Skeletal muscle tissue (tissue), 4 donors: ENCODE data around the gene AKAP13. TPM values are rescaled to one million over a fixed set of nuclear protein-coding genes. Genes with fewer than 3 reads are reported as not detected.
A peak's percentile ranks its signal among the peaks of the same experiment; 100 is the strongest.

Experiments
- H3K27ac ChIP-seq: one replicate; pipeline ENCODE4 v1.7.0; 2013; ENCODE audit warnings: mild to moderate bottlenecking, low read depth, low read length, inconsistent platforms
- H3K27me3 ChIP-seq, 3 donors: one replicate each; pipeline ENCODE4 v1.7.0; 2013; ENCODE audit warnings: low read length in 3 of 3; ENCODE audit not compliant: control insufficient read depth in 3 of 3, insufficient read depth in 3 of 3
- H3K36me3 ChIP-seq, 3 donors: one replicate each; pipeline ENCODE4 v1.7.0; 2013; ENCODE audit warnings: low read length in 3 of 3; ENCODE audit not compliant: control insufficient read depth in 3 of 3, insufficient read depth in 3 of 3
- H3K4me1 ChIP-seq, 3 donors: one replicate each; pipeline ENCODE4 v1.7.0; 2013; ENCODE audit warnings: low read length in 3 of 3, mild to moderate bottlenecking in 3 of 3; ENCODE audit not compliant: control insufficient read depth in 3 of 3, insufficient read depth in 3 of 3
- H3K4me3 ChIP-seq, 3 donors: one replicate each; pipeline ENCODE4 v1.7.0; 2013; ENCODE audit warnings: low read length in 3 of 3
- H3K9ac ChIP-seq, 3 donors: one replicate each; pipeline ENCODE4 v1.7.0; 2013; ENCODE audit warnings: low read length in 3 of 3, mild to moderate bottlenecking in 3 of 3, moderate library complexity in 2 of 3, low read depth in 1 of 3
- H3K9me3 ChIP-seq, 3 donors: one replicate each; pipeline ENCODE4 v1.7.0; 2013; ENCODE audit warnings: low read length in 3 of 3; ENCODE audit not compliant: control insufficient read depth in 3 of 3
- total RNA-seq: library from RNA; depleted of rRNA; stranded (reverse); fragments of >200 nt; gene quantifications from one replicate; pipeline ENCODE4 v1.2.3, GENCODE V29; 2014
- donor health status: Osteomylitis.

AKAP13 gene
- total RNA-seq, 1 donor from 2014 or later: 129 TPM

- Histone ChIP-seq H3K4me1 (peaks cover 34 to 40% (median 37%) of the 10 kb centered on the region in 3 donors), H3K4me3 (no peak overlapping the region)
These were observed 120.3 kb downstream of the AKAP13 start for GRCh38 chr15:85500729-85501128.

GRCh38 chr15:85501574-85501973 lies 121.2 kb downstream of the AKAP13 start:
- Histone ChIP-seq H3K27me3 (no peaks in the 10 kb centered on the region), H3K27ac (no peak overlapping the region), H3K9ac (no peak overlapping the region), H3K36me3 (no peaks in the 10 kb centered on the region), H3K4me3 (no peak overlapping the region), H3K9me3 (no peaks in the 10 kb centered on the region), H3K4me1 (peaks cover 31 to 38% (median 35%) of the 10 kb centered on the region in 3 donors)

More at GRCh38 chr15:85500729-85501128, 120.3 kb downstream of the AKAP13 start:
- Histone ChIP-seq H3K36me3 (no peaks in the 10 kb centered on the region), H3K27ac (peak overlapping the region; percentile 46), H3K9me3 (no peaks in the 10 kb centered on the region), H3K9ac (no peak overlapping the region), H3K27me3 (no peaks in the 10 kb centered on the region)

GRCh38 chr15:85503151-85503799 lies 122.9 kb downstream of the AKAP13 start:
- no peaks in the 10 kb centered on the region for H3K27me3 ChIP-seq
- no peak overlapping the region for H3K4me3 ChIP-seq
- H3K9me3 ChIP-seq: no peaks in the 10 kb centered on the region
- no peak overlapping the region for H3K9ac ChIP-seq
- no peak overlapping the region for H3K27ac ChIP-seq
- H3K4me1 ChIP-seq: peaks cover 20 to 28% (median 21%) of the 10 kb centered on the region in 3 donors
- no peaks in the 10 kb centered on the region for H3K36me3 ChIP-seq

GRCh38 chr15:85504749-85505676 lies 124.6 kb downstream of the AKAP13 start:
- H3K4me1 ChIP-seq: peaks cover 9 to 16% (median 11%) of the 10 kb centered on the region in 3 donors
- H3K9ac ChIP-seq: no peak overlapping the region
- H3K36me3 ChIP-seq: no peaks in the 10 kb centered on the region

GRCh38 chr15:85507114-85507513 lies 126.7 kb downstream of the AKAP13 start:
- Histone ChIP-seq H3K27ac (no peak overlapping the region), H3K9ac (no peak overlapping the region), H3K9me3 (no peaks in the 10 kb centered on the region), H3K36me3 (no peaks in the 10 kb centered on the region), H3K4me1 (peaks cover 0 to 2% (median 0%) of the 10 kb centered on the region in 3 donors), H3K27me3 (no peaks in the 10 kb centered on the region), H3K4me3 (no peak overlapping the region)

More at GRCh38 chr15:85504749-85505676, 124.6 kb downstream of the AKAP13 start:
- no peak overlapping the region for H3K27ac ChIP-seq
- no peak overlapping the region for H3K4me3 ChIP-seq
- H3K27me3 ChIP-seq: no peaks in the 10 kb centered on the region
- H3K9me3 ChIP-seq: no peaks in the 10 kb centered on the region

GRCh38 chr15:85509973-85510372 lies 129.6 kb downstream of the AKAP13 start:
- Histone ChIP-seq H3K36me3 (no peaks in the 10 kb centered on the region), H3K4me1 (peaks cover 0 to 3% (median 0%) of the 10 kb centered on the region in 3 donors), H3K27me3 (no peaks in the 10 kb centered on the region), H3K9me3 (no peaks in the 10 kb centered on the region), H3K9ac (no peak overlapping the region), H3K27ac (no peak overlapping the region), H3K4me3 (no peak overlapping the region)

- H3K4me1 ChIP-seq: peaks cover 0 to 3% (median 0%) of the 10 kb centered on the region in 3 donors
- H3K27ac ChIP-seq: no peak overlapping the region
These were observed 134.0 kb downstream of the AKAP13 start for GRCh38 chr15:85514413-85514812.

GRCh38 chr15:85515212-85515611 lies 134.8 kb downstream of the AKAP13 start:
- H3K36me3 ChIP-seq: no peaks in the 10 kb centered on the region
- no peak overlapping the region for H3K4me3 ChIP-seq
- H3K9me3 ChIP-seq: no peaks in the 10 kb centered on the region
- H3K27me3 ChIP-seq: no peaks in the 10 kb centered on the region
- H3K9ac ChIP-seq: no peak overlapping the region
- no peak overlapping the region for H3K27ac ChIP-seq
- peaks cover 0 to 3% (median 0%) of the 10 kb centered on the region in 3 donors for H3K4me1 ChIP-seq

More at GRCh38 chr15:85514413-85514812, 134.0 kb downstream of the AKAP13 start:
- H3K9me3 ChIP-seq: no peaks in the 10 kb centered on the region
- H3K27me3 ChIP-seq: no peaks in the 10 kb centered on the region
- no peak overlapping the region for H3K9ac ChIP-seq
- H3K4me3 ChIP-seq: no peak overlapping the region
- no peaks in the 10 kb centered on the region for H3K36me3 ChIP-seq

GRCh38 chr15:85517086-85517485 lies 136.7 kb downstream of the AKAP13 start:
- no peaks in the 10 kb centered on the region for H3K36me3 ChIP-seq
- H3K9me3 ChIP-seq: no peaks in the 10 kb centered on the region
- no peak overlapping the region for H3K9ac ChIP-seq
- H3K4me3 ChIP-seq: no peak overlapping the region
- H3K4me1 ChIP-seq: peaks cover 0 to 3% (median 0%) of the 10 kb centered on the region in 3 donors
- no peaks in the 10 kb centered on the region for H3K27me3 ChIP-seq
- H3K27ac ChIP-seq: no peak overlapping the region
